Lower leg skin (tissue), 4 donors: ENCODE results near the gene SHOX. TPM values are rescaled to one million over a fixed set of nuclear protein-coding genes. Genes with fewer than 3 reads are reported as not detected.

Experiments
- DNase-seq, 2 donors: peaks; one replicate each; pipeline ENCODE4 v3.0.0-alpha.2; 2019; ENCODE audit warnings: low spot score in 2 of 2
- H3K4me3 ChIP-seq: fragments of 200-600 bp; sonication (generic); 2 replicates; pipeline ENCODE4 v1.5.1; 2017; ENCODE audit warnings: mild to moderate bottlenecking, low read depth; ENCODE audit not compliant: poor library complexity, severe bottlenecking
- POLR2A ChIP-seq, 2 donors: fragments of 450-650 bp; IDR thresholded peaks; one replicate each; pipeline ENCODE4 v1.6.1; 2016 to 2017; ENCODE audit warnings: antibody characterized with exemption in 2 of 2, mild to moderate bottlenecking in 1 of 2, moderate library complexity in 1 of 2
- WGBS, 2 donors: methylation state at CpG; one replicate each; pipeline ENCODE4 v1.1.5; 2018; 5-methylcytosine and 5-hydroxymethylcytosine counted together
- intact Hi-C: fragments of 100-400 bp; cut with DNase I; formaldehyde crosslinking; loops from one replicate; pipeline ENCODE4 v1.15.0; 2023; ENCODE audit warnings: low total_unique reads
- total RNA-seq, 4 donors: library from RNA; depleted of rRNA; stranded (reverse); fragments of >200 nt; gene quantifications; one replicate each; pipeline ENCODE4 v1.1.0, GENCODE V29; 2016
- TF ChIP-seq, protein P1 (sequence below), 3 donors: fragments of 450-650 bp; IDR thresholded peaks; one replicate each; pipeline ENCODE4 v1.5.1; 2016; ENCODE audit warnings: antibody characterized with exemption in 3 of 3, mild to moderate bottlenecking in 3 of 3, moderate library complexity in 2 of 3

Gene SHOX
- total RNA-seq, 4 donors from 2014 or later: 0.54 to 2.4 TPM; not detected in 2

DNA sequence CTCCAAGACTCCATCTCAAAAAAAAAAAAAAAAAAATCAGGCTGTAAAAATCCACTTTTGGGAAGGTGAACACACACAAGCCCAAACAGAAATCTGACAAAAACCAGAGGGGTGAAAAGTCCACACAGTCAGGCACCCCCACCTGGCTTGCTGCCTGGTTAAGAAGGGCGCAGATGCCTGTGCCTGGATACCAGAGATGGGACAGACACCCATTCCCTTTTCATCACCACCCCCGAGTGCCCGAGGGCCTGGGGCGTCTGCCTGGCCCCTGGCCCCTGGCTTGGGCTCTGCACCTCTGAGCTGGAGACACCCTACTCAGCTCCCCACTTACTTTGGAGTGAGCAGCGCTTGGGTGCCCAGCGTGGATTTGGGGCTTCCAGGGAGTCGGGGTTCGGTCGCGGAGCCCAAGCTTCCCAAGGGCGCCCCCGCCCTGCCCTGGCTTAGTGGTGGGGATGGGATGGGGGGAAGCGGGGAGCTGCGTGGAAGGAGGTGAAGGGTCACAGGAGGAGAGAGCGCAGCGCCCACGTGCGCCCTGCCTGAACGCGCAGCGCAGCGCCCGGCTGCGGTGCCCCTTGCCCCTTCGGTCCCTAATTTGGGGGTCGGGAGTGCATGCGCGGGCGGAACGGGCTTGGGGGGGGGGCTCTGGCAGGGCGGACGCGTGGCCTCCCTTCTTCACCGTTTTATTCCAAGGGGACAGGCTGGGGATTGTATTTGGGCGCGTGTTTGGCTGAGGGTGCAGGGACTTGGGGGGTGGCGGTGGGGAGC, 11.3 kb downstream of the SHOX start:
- 27 to 33% methylated on average over 37 of the region's 37 CpGs for WGBS, 2 donors
- peak in 1 of 2 donors; percentile 52 for DNase-seq
- intact Hi-C loops: no loop called here
- H3K4me3 ChIP-seq: no peak overlapping the region
- TF ChIP-seq, protein P1, sequence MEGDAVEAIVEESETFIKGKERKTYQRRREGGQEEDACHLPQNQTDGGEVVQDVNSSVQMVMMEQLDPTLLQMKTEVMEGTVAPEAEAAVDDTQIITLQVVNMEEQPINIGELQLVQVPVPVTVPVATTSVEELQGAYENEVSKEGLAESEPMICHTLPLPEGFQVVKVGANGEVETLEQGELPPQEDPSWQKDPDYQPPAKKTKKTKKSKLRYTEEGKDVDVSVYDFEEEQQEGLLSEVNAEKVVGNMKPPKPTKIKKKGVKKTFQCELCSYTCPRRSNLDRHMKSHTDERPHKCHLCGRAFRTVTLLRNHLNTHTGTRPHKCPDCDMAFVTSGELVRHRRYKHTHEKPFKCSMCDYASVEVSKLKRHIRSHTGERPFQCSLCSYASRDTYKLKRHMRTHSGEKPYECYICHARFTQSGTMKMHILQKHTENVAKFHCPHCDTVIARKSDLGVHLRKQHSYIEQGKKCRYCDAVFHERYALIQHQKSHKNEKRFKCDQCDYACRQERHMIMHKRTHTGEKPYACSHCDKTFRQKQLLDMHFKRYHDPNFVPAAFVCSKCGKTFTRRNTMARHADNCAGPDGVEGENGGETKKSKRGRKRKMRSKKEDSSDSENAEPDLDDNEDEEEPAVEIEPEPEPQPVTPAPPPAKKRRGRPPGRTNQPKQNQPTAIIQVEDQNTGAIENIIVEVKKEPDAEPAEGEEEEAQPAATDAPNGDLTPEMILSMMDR (IDR thresholded peaks at IDR 0.05): no peak
- no peak for TF ChIP-seq POLR2A (IDR thresholded peaks at IDR 0.05)

GRCh38 chrX:642436-643240, 12.0 kb downstream of the SHOX start:
- WGBS, 2 donors: 30 to 46% methylated on average over 17 to 24 of the region's 24 CpGs
- DNase-seq: peak in 1 of 2 donors; percentile 67
- no peak overlapping the region for H3K4me3 ChIP-seq
- intact Hi-C loops: no loop called here
- TF ChIP-seq POLR2A (IDR thresholded peaks at IDR 0.05): no peak
- TF ChIP-seq, protein P1 (IDR thresholded peaks at IDR 0.05): no peak

DNA sequence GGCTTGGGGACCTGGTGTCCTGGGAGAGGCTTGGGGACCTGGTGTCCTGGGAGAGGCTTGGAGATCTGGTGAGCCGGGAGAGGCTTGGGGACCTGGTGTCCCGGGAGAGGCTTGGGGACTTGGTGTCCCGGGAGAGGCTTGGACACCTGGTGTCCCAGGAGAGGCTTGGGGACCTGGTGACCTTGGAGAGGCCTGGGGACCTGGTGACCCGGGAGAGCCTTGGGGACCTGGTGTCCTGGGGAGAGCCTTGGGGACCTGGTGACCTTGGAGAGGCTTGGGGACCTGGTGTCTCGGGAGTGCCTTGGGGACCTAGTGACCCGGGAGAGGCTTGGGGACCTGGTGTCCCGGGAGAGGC, 12.6 kb downstream of the SHOX start:
- DNase-seq: peak in 1 of 2 donors; percentile 49
- TF ChIP-seq, protein P1 (IDR thresholded peaks at IDR 0.05): no peak
- TF ChIP-seq POLR2A (IDR thresholded peaks at IDR 0.05): no peak
- H3K4me3 ChIP-seq: no peak overlapping the region
- 73% methylated on average over 7 of the region's 7 CpGs for WGBS, 2 donors
- intact Hi-C loops: no loop called here

DNA sequence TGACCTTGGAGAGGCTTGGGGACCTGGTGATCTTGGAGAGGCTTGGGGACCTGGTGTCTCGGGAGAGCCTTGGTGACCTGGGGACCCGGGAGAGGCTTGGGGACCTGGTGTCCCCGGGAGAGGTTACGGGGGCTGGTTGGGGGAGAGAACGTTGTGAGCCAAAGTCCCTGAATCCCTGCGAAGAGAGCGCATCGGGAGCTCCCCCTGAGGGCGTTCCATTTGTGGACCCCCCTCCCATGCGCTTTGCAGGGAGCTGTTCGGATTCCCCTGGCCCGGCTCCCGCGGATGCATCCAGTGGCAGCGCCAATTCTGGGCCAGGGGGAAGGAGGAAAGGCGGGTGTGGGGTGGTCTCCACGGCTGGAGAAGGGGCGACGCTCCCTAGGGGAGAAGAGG, 13.3 kb downstream of the SHOX start:
- peak in 1 of 2 donors; percentile 53 for DNase-seq
- H3K4me3 ChIP-seq: no peak overlapping the region
- TF ChIP-seq, protein P1 (IDR thresholded peaks at IDR 0.05): no peak
- TF ChIP-seq POLR2A (IDR thresholded peaks at IDR 0.05): no peak
- intact Hi-C loops: no loop called here
- WGBS, 2 donors: 18 to 32% methylated on average over 12 to 18 of the region's 19 CpGs

GRCh38 chrX:644304-645281, 14.0 kb downstream of the SHOX start:
- DNase-seq: peak in 1 of 2 donors; percentile 78
- no peak overlapping the region for H3K4me3 ChIP-seq
- WGBS, 2 donors: 7 to 20% methylated on average over 53 to 56 of the region's 95 CpGs
- no peak for TF ChIP-seq POLR2A (IDR thresholded peaks at IDR 0.05)
- TF ChIP-seq, protein P1 (IDR thresholded peaks at IDR 0.05): no peak
- intact Hi-C loops: no loop called here
